A549 (cell line): ENCODE measurements around the gene EFEMP2. TPM values are rescaled to one million over a fixed set of nuclear protein-coding genes. Genes with fewer than 3 reads are reported as not detected.

Experiments
- ATAC-seq, 2 experiments: fragments of 200-7000 bp in 1 of 2; fragments of >200 bp in 1 of 2; cut with Nextera tagmentation in 1 of 2; cut with Tn5 transposase in 1 of 2; 3 replicates each; pipeline versions ENCODE4 v1.8.0 to v1.9.1; 2018 to 2020; ENCODE audit warnings: mild to moderate bottlenecking in 1 of 2, moderate library complexity in 1 of 2
- CTCF ChIA-PET: fragments of 300-600 bp; sonication (Branson Sonifier 250); formaldehyde crosslinking; extraction: SDS; loops from one replicate; lab custom pipeline; 2021; ENCODE audit warnings: antibody characterized with exemption, inconsistent platforms; lab: Yijun Ruan, JAX
- POLR2A ChIA-PET: fragments of 350-600 bp; formaldehyde crosslinking; extraction: SDS; loops from one replicate; lab custom pipeline; 2021; ENCODE audit warnings: antibody characterized with exemption, inconsistent platforms; lab: Yijun Ruan, JAX
- DNase-seq, 2 experiments: peaks; one replicate each; pipeline versions ENCODE4 v3.0.0 to v3.0.0-alpha.2; 2011 to 2016; ENCODE audit warnings: low read depth in 1 of 2, low spot score in 1 of 2
- FAIRE-seq: peaks from 2 replicates; lab custom pipeline; 2011; peaks lifted over from hg19 to GRCh38; lab: Jason Lieb, UNC
- H3K27ac ChIP-seq, 2 experiments: fragments of >200 bp; sonication (Bioruptor Twin); formaldehyde crosslinking; 3 replicates each; pipeline ENCODE4 v1.5.1; 2016 to 2017
- H3K4me1 ChIP-seq: fragments of >200 bp; sonication (Bioruptor Twin); formaldehyde crosslinking; 3 replicates; pipeline ENCODE4 v1.6.1; 2016
- H3K4me2 ChIP-seq: fragments of >200 bp; sonication (Bioruptor Twin); formaldehyde crosslinking; 3 replicates; pipeline ENCODE4 v1.6.1; 2016
- H3K4me3 ChIP-seq: fragments of >200 bp; sonication (Bioruptor Twin); formaldehyde crosslinking; 3 replicates; pipeline ENCODE4 v1.5.1; 2016
- H3K9me3 ChIP-seq: fragments of >200 bp; sonication (Bioruptor Twin); formaldehyde crosslinking; 3 replicates; pipeline ENCODE4 v1.6.1; 2016
- BHLHE40 ChIP-seq: IDR thresholded peaks from 2 replicates; pipeline ENCODE4 v1.6.1; 2012; ENCODE audit warnings: low read depth, low read length, inconsistent platforms
- CBX8 ChIP-seq: fragments of 200-600 bp; sonication (generic); IDR thresholded peaks from 2 replicates; pipeline ENCODE4 v1.6.1; 2016
- CEBPB ChIP-seq, 2 experiments: fragments of >200 bp in 1 of 2; sonication (Bioruptor Twin) in 1 of 2; formaldehyde crosslinking in 1 of 2; IDR thresholded peaks; 2 replicates each; pipeline ENCODE4 v1.6.1; 2012 to 2016
- CTCF ChIP-seq: fragments of >200 bp; sonication (Bioruptor Twin); formaldehyde crosslinking; IDR thresholded peaks from 3 replicates; pipeline ENCODE4 v1.5.1; 2016
- EHF ChIP-seq: fragments of 250-450 bp; sonication (Bioruptor Pico); IDR thresholded peaks from 2 replicates; pipeline ENCODE4 v1.5.0; 2020; ENCODE audit warnings: mild to moderate bottlenecking
- ELK1 ChIP-seq: fragments of 150-350 bp; IDR thresholded peaks from 2 replicates; pipeline ENCODE4 v1.6.1; 2014; ENCODE audit warnings: low read depth, mild to moderate bottlenecking, low read length
- EP300 ChIP-seq, 2 experiments: fragments of >200 bp; sonication (Bioruptor Twin); formaldehyde crosslinking; IDR thresholded peaks; 2 replicates in 1 of 2; 3 replicates in 1 of 2; pipeline ENCODE4 v1.6.1; 2016 to 2017
- ESRRA ChIP-seq: fragments of 150-350 bp; IDR thresholded peaks from 2 replicates; pipeline ENCODE4 v1.6.1; 2014; ENCODE audit warnings: mild to moderate bottlenecking, low read length, borderline replicate concordance
- FOSL2 ChIP-seq, 2 experiments: fragments of 450-650 bp in 1 of 2; fragments of >200 bp in 1 of 2; sonication (Bioruptor Twin) in 1 of 2; formaldehyde crosslinking; IDR thresholded peaks; 2 replicates each; pipeline versions ENCODE4 v1.5.0 to v1.6.1; 2016 to 2020; ENCODE audit warnings: mild to moderate bottlenecking in 1 of 2, moderate library complexity in 1 of 2
- HEYL ChIP-seq: fragments of 250-450 bp; sonication (Bioruptor Pico); IDR thresholded peaks from 2 replicates; pipeline ENCODE4 v1.8.0; 2021; ENCODE audit warnings: mild to moderate bottlenecking, moderate library complexity
- HOXA7 ChIP-seq: fragments of 250-450 bp; sonication (Bioruptor Pico); IDR thresholded peaks from 2 replicates; pipeline ENCODE4 v1.5.0; 2020; ENCODE audit warnings: mild to moderate bottlenecking, moderate library complexity
- JUNB ChIP-seq: fragments of >200 bp; sonication (Bioruptor Twin); formaldehyde crosslinking; IDR thresholded peaks from 2 replicates; pipeline ENCODE4 v1.6.1; 2016
- MAFK ChIP-seq: fragments of 450-650 bp; IDR thresholded peaks from 2 replicates; pipeline ENCODE4 v1.6.1; 2014; ENCODE audit not compliant: partially characterized antibody
- NPAS2 ChIP-seq: fragments of 250-450 bp; sonication (Bioruptor Pico); IDR thresholded peaks from 2 replicates; pipeline ENCODE4 v1.8.0; 2022; ENCODE audit warnings: mild to moderate bottlenecking, moderate library complexity, borderline replicate concordance
- NR3C1 ChIP-seq: fragments of >200 bp; sonication (Bioruptor Twin); formaldehyde crosslinking; IDR thresholded peaks from 3 replicates; pipeline ENCODE4 v1.6.1; 2017
- PHF8 ChIP-seq: fragments of 200-600 bp; sonication (generic); IDR thresholded peaks from 2 replicates; pipeline ENCODE4 v1.6.1; 2016; ENCODE audit warnings: low read depth, mild to moderate bottlenecking, antibody characterized with exemption, moderate library complexity, borderline replicate concordance
- POLR2A ChIP-seq: IDR thresholded peaks from 2 replicates; pipeline ENCODE4 v1.6.1; 2012; ENCODE audit warnings: mild to moderate bottlenecking, low read length
- RARB ChIP-seq: fragments of 250-450 bp; sonication (Bioruptor Pico); IDR thresholded peaks from 2 replicates; pipeline ENCODE4 v1.8.0; 2021; ENCODE audit warnings: mild to moderate bottlenecking, moderate library complexity
- RCOR1 ChIP-seq: fragments of 150-350 bp; IDR thresholded peaks from 2 replicates; pipeline ENCODE4 v1.6.1; 2014; ENCODE audit warnings: antibody characterized with exemption, low read length, low read depth
- REST ChIP-seq: fragments of 200-600 bp; sonication (generic); IDR thresholded peaks from 2 replicates; pipeline ENCODE4 v1.6.1; 2016; ENCODE audit warnings: antibody characterized with exemption, mild to moderate bottlenecking, moderate library complexity
- RFX5 ChIP-seq: fragments of 450-650 bp; IDR thresholded peaks from 2 replicates; pipeline ENCODE4 v1.7.1; 2014; ENCODE audit warnings: antibody characterized with exemption, mild to moderate bottlenecking, moderate library complexity
- SMC3 ChIP-seq: fragments of >200 bp; sonication (Bioruptor Twin); formaldehyde crosslinking; IDR thresholded peaks from 3 replicates; pipeline ENCODE4 v1.6.1; 2018; ENCODE audit warnings: inconsistent platforms
- TFCP2L1 ChIP-seq: fragments of 250-450 bp; sonication (Bioruptor Pico); IDR thresholded peaks from 2 replicates; pipeline ENCODE4 v1.5.0; 2021; ENCODE audit warnings: mild to moderate bottlenecking
- TP53 ChIP-seq: fragments of 250-450 bp; sonication (Bioruptor Pico); IDR thresholded peaks from 2 replicates; pipeline ENCODE4 v1.5.0; 2021; ENCODE audit warnings: mild to moderate bottlenecking, moderate library complexity
- ZFP36 ChIP-seq: fragments of 450-650 bp; IDR thresholded peaks from 2 replicates; pipeline ENCODE4 v1.6.1; 2014; ENCODE audit warnings: borderline replicate concordance; ENCODE audit not compliant: partially characterized antibody
- ZSCAN20 ChIP-seq: fragments of 250-450 bp; sonication (Bioruptor Pico); IDR thresholded peaks from 2 replicates; pipeline ENCODE4 v1.8.0; 2022; ENCODE audit warnings: mild to moderate bottlenecking, moderate library complexity
- WGBS: methylation state at CpG from one replicate; pipeline ENCODE4 v1.1.6; 2017; ENCODE audit errors: missing lambda C conversion rate; 5-methylcytosine and 5-hydroxymethylcytosine counted together
- polyA plus RNA-seq, 4 experiments: library from polyadenylated mRNA; depleted of rRNA in 3 of 4; stranded (reverse); fragments of >200 nt; fragmentation: RNase III in 1 of 4; extraction: RNeasy Plus Mini Kit Qiagen cat#74134 plus additional on column Dnase treatment in 1 of 4; gene quantifications; 2 replicates in 3 of 4; 3 replicates in 1 of 4; pipeline ENCODE4 v1.2.3, GENCODE V29; 2011 to 2017

Gene EFEMP2
- polyA plus RNA-seq, 2 of the 4 experiments (the other 2 are of a cell fraction) = 1.3 to 1.4 TPM

GRCh38 chr11:65858681-65859087 lies 13.9 kb downstream of the EFEMP2 start:
- TF ChIP-seq TP53 (no peak), MAFK (no peak), FOSL2 (IDR thresholded peaks at IDR 0.05) (no peak), FOSL2 (CRISPR knock-in tag; IDR thresholded peaks at IDR 0.05) (no peak), POLR2A (no peak), JUNB (no peak), NR3C1 (no peak), SMC3 (no peak), REST (no peak), EHF (CRISPR knock-in tag) (no peak), CTCF (no peak), CBX8 (no peak), CEBPB (IDR thresholded peaks at IDR 0.05) (no peak), ZFP36 (no peak), PHF8 (no peak), RFX5 (no peak), ZSCAN20 (CRISPR knock-in tag) (no peak), NPAS2 (CRISPR knock-in tag) (no peak), RARB (CRISPR knock-in tag) (no peak), BHLHE40 (no peak), ESRRA (no peak)
- TF ChIP-seq, all 56 proteins: peak for 0
- Histone ChIP-seq H3K27ac (peak overlapping the region; percentile 88 to 96), H3K9me3 (no peaks in the 10 kb centered on the region), H3K4me3 (peak overlapping the region; percentile 70), H3K4me2 (peak overlapping the region; percentile 87), H3K4me1 (peaks cover 33% of the 10 kb centered on the region)
- ATAC-seq (no peak), FAIRE-seq (no peak), DNase-seq (no peak)
- WGBS = 2% methylated on average over 10 of the region's 10 CpGs
- ChIA-PET POLR2A (interaction anchor here (0.5 to 3.4 kb wide), 21 partner anchors 8 to 362 kb away, joined by 3 to 36 read pairs (median 5); partner anchors contain the start of genes AP5B1, CCDC85B, EFEMP2 and FIBP), CTCF (interaction anchor here (0.7 to 7.6 kb wide), 15 partner anchors 11 to 147 kb away, joined by 3 to 195 read pairs (median 9); partner anchors contain the start of genes AP5B1, CCDC85B, CTSW and EFEMP2)

GRCh38 chr11:65857853-65858680 lies 14.5 kb downstream of the EFEMP2 start, which contains the start of gene CFL1:
Gene CFL1, minus strand, starts transcription at chr11:65858180. Its CDS starts 81 bp downstream, at chr11:65858099.
- ChIA-PET POLR2A (interaction anchor here (0.5 to 3.4 kb wide), 19 partner anchors 9 to 363 kb away, joined by 3 to 36 read pairs (median 5); partner anchors contain the start of genes CCDC85B, EFEMP2, FIBP and KAT5), CTCF (interaction anchor here (0.7 to 7.6 kb wide), 6 partner anchors 12 to 79 kb away, joined by 3 to 195 read pairs (median 8); partner anchors contain the start of genes CCDC85B, EFEMP2 and FIBP)
- Histone ChIP-seq H3K4me1 (peaks cover 33% of the 10 kb centered on the region), H3K27ac (peak within 1 kb of the TSS; percentile 95 to 97), H3K4me2 (peak within 1 kb of the TSS; percentile 88), H3K4me3 (peak within 1 kb of the TSS; percentile 70), H3K9me3 (no peaks in the 10 kb centered on the region)
- WGBS = 1% methylated on average over 34 of the region's 92 CpGs
- DNase-seq = peak; percentile 90 to 99
- peak; percentile 55 to 76 for ATAC-seq
- FAIRE-seq = no peak
- peak; percentile 97 for TF ChIP-seq POLR2A
- TF ChIP-seq NPAS2 (CRISPR knock-in tag) = no peak
- TF ChIP-seq HOXA7 (CRISPR knock-in tag) = no peak
- TF ChIP-seq REST = peak; percentile 56; the same call in 1 of the 2 replicates
- TF ChIP-seq EP300 (IDR thresholded peaks at IDR 0.05) = no peak; a peak in 1 of 5 replicates
- peak; percentile 71 for TF ChIP-seq TFCP2L1
- peak; percentile 76 for TF ChIP-seq TP53
- TF ChIP-seq HEYL (CRISPR knock-in tag) = no peak
- no peak for TF ChIP-seq RCOR1
- TF ChIP-seq CBX8 = no peak
- TF ChIP-seq ELK1 = no peak
